Pancreas (tissue), 10 donors: ENCODE results near the gene RPTOR. TPM values are rescaled to one million over a fixed set of nuclear protein-coding genes. Genes with fewer than 3 reads are reported as not detected.

Source experiments
- ATAC-seq, 4 donors: fragments of 200-7000 bp; cut with Tn5 transposase; one replicate each; pipeline versions ENCODE4 v1.8.0 to v1.9.1; 2020; ENCODE audit warnings: mild to moderate bottlenecking in 4 of 4, moderate library complexity in 4 of 4
- DNase-seq, 6 donors: peaks; one replicate each; pipeline ENCODE4 v3.0.0-alpha.2; 2020
- FAIRE-seq: peaks from 2 replicates; lab custom pipeline; 2012; peaks lifted over from hg19 to GRCh38; lab: Jason Lieb, UNC
- H3K27ac ChIP-seq, 4 donors: fragments of 200-600 bp; sonication (generic); 1 replicate in 3 of 4; 2 replicates in 1 of 4; pipeline versions ENCODE4 v1.5.0 to v1.8.0; 2020
- H3K27me3 ChIP-seq, 4 donors: fragments of 200-600 bp; one replicate each; pipeline ENCODE4 v1.8.0; 2021
- H3K36me3 ChIP-seq, 3 donors: fragments of 200-600 bp; sonication (generic) in 1 of 3; one replicate each; pipeline versions ENCODE4 v1.5.0 to v1.8.0; 2020 to 2021
- H3K4me1 ChIP-seq, 3 donors: fragments of 200-600 bp; one replicate each; pipeline ENCODE4 v1.8.0; 2021
- H3K4me3 ChIP-seq, 4 donors: fragments of 200-600 bp; sonication (generic) in 2 of 4; one replicate each; pipeline versions ENCODE4 v1.5.0 to v1.8.0; 2020 to 2021
- H3K9me3 ChIP-seq, 4 donors: fragments of 200-600 bp; one replicate each; pipeline ENCODE4 v1.8.0; 2021
- CTCF ChIP-seq, 4 donors: fragments of 200-600 bp; sonication (generic) in 3 of 4; IDR thresholded peaks; one replicate each; pipeline versions ENCODE4 v1.5.0 to v1.8.0; 2021; ENCODE audit warnings: antibody characterized with exemption in 4 of 4
- WGBS, 2 donors: extraction: QIAGEN DNeasy Blood & Tissue Kit; methylation state at CpG; one replicate each; pipeline ENCODE4 v1.1.7; 2013; 5-methylcytosine and 5-hydroxymethylcytosine counted together
- intact Hi-C, 3 donors: fragments of 100-400 bp; cut with DNase I; formaldehyde crosslinking; loops; one replicate each; pipeline versions ENCODE4 v1.11.1 to v1.14.2; 2022
- polyA plus RNA-seq, 2 donors: library from polyadenylated mRNA; stranded (reverse); fragments of 200-250 nt; gene quantifications; one replicate each; pipeline ENCODE4 v1.2.3, GENCODE V29; 2013
- total RNA-seq, 6 donors: library from RNA; stranded (reverse); fragmentation: NEBNext Ultra II Directional in 4 of 6; extraction: Animal tissue kit (Norgen Biotek cat#: 25700) in 4 of 6; gene quantifications; one replicate each; pipeline versions ENCODE4 v1.2.1 to v1.2.4, GENCODE V29; 2021 to 2023
- donor health status: healthy with polysubstance abuse.
- donor health status: DM: no; HTN: no; CAD: no; lungs with moderate emphysema.
- donor health status: DM: no; HTN: no; CAD: no.
- donor health status: control.
- donor health status: control.
- donor health status: Bipolar disorder and iron deficiency.
- donor health status: DM: yes; HTN: yes; CAD: no.
- donor health status: DM: no; HTN: no; CAD: no.
- donor health status: DM: no; HTN: no; CAD: no.
- donor health status: DM: yes; HTN: yes; CAD: no.

Gene RPTOR
- total and polyA plus RNA-seq, 8 donors: 5.0 to 18.9 (median 13.2) TPM

GRCh38 chr17:80633994-80634566 lies 89.4 kb downstream of the RPTOR start:
- H3K36me3 ChIP-seq: no peaks in the 10 kb centered on the region
- no peaks in the 10 kb centered on the region for H3K27me3 ChIP-seq
- intact Hi-C loops: no loop called here
- no peak for TF ChIP-seq CTCF (IDR thresholded peaks at IDR 0.05)
- no peaks in the 10 kb centered on the region for H3K4me1 ChIP-seq
- WGBS, 2 donors: 87 to 89% methylated on average over 24 of the region's 24 CpGs
- FAIRE-seq: no peak
- no peak overlapping the region for H3K27ac ChIP-seq
- no peak overlapping the region for H3K4me3 ChIP-seq
- no peaks in the 10 kb centered on the region for H3K9me3 ChIP-seq
- ATAC-seq: no peak
- DNase-seq: no peak

GRCh38 chr17:80636361-80637018 lies 91.9 kb downstream of the RPTOR start:
- Histone ChIP-seq H3K27ac (no peak overlapping the region), H3K36me3 (no peaks in the 10 kb centered on the region), H3K27me3 (no peaks in the 10 kb centered on the region), H3K4me1 (no peaks in the 10 kb centered on the region), H3K9me3 (no peaks in the 10 kb centered on the region), H3K4me3 (no peak overlapping the region)
- intact Hi-C loops: no loop called here
- TF ChIP-seq CTCF (IDR thresholded peaks at IDR 0.05): no peak
- FAIRE-seq: no peak
- no peak for DNase-seq
- no peak for ATAC-seq
- 93 to 95% methylated on average over 20 of the region's 20 CpGs for WGBS, 2 donors

- DNase-seq (no peak), ATAC-seq (no peak)
- 83 to 84% methylated on average over 17 of the region's 17 CpGs for WGBS, 2 donors
These were observed 92.6 kb downstream of the RPTOR start for GRCh38 chr17:80637048-80637781.

GRCh38 chr17:80639658-80640057 lies 95.0 kb downstream of the RPTOR start:
- FAIRE-seq (no peak), ATAC-seq (no peak), DNase-seq (no peak)
- no peak overlapping the region for H3K4me3 ChIP-seq
- no peaks in the 10 kb centered on the region for H3K36me3 ChIP-seq
- no peaks in the 10 kb centered on the region for H3K4me1 ChIP-seq
- intact Hi-C loops: no loop called here
- WGBS, 2 donors: 93 to 96% methylated on average over 2 of the region's 2 CpGs
- no peaks in the 10 kb centered on the region for H3K9me3 ChIP-seq
- H3K27ac ChIP-seq: no peak overlapping the region
- H3K27me3 ChIP-seq: no peaks in the 10 kb centered on the region
- no peak for TF ChIP-seq CTCF (IDR thresholded peaks at IDR 0.05)

More at GRCh38 chr17:80637048-80637781, 92.6 kb downstream of the RPTOR start:
- Histone ChIP-seq H3K27ac (no peak overlapping the region), H3K27me3 (no peaks in the 10 kb centered on the region), H3K36me3 (no peaks in the 10 kb centered on the region), H3K9me3 (no peaks in the 10 kb centered on the region), H3K4me3 (no peak overlapping the region), H3K4me1 (no peaks in the 10 kb centered on the region)
- no peak for TF ChIP-seq CTCF (IDR thresholded peaks at IDR 0.05)
- intact Hi-C loops: no loop called here
- no peak for FAIRE-seq
